Neuron (in vitro differentiated cells): ENCODE measurements around the gene METTL24.
"Not testable (repeated sequence)": the region's sequence is repeated elsewhere in the genome, so short reads cannot be mapped to it uniquely, and the experiment has no call there.

ENCODE experiments used
- H2AFZ ChIP-seq: one replicate; pipeline ENCODE4 v1.6.1; 2013; ENCODE audit warnings: low read depth, mild to moderate bottlenecking, inconsistent platforms, low read length, moderate library complexity
- H3K27me3 ChIP-seq: one replicate; pipeline ENCODE4 v1.6.1; 2013; ENCODE audit warnings: low read length; ENCODE audit not compliant: insufficient read depth
- H3K36me3 ChIP-seq: one replicate; pipeline ENCODE4 v1.6.1; 2013; ENCODE audit warnings: low read length; ENCODE audit not compliant: insufficient read depth
- H3K4me1 ChIP-seq: one replicate; pipeline ENCODE4 v1.6.1; 2013; ENCODE audit warnings: low read length; ENCODE audit not compliant: insufficient read depth
- H3K4me3 ChIP-seq: 2 replicates; pipeline ENCODE4 v1.5.1; 2013; ENCODE audit warnings: mild to moderate bottlenecking, low read length, moderate library complexity
- H3K9me3 ChIP-seq: one replicate; pipeline ENCODE4 v1.6.1; 2013; ENCODE audit warnings: low read length

Gene METTL24

DNA sequence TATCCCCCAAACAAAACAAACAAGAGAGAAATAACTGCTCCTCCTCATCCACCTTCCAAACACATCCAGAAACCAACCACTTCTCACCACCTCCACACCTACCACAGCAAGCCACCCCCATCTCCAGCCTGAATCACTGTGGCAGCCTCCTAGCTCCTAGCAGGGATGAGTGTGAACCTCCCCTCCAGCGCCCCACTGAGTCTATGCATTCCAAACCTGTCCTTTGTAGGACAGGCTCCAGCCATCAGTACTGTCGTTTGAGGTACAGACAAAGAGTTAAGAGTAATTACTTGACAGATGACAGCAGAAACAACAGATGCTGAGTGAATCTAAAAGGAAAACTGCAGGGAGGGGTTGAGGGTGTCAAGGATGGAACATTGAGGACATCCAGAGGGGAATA is 2.4 kb downstream of the METTL24 start:
- Histone ChIP-seq H2AFZ (no peak overlapping the region), H3K4me1 (peaks cover 49% of the 10 kb centered on the region), H3K27me3 (no peaks in the 10 kb centered on the region)

GRCh38 chr6:110355022-110355421 is 3.1 kb downstream of the METTL24 start:
- Histone ChIP-seq H3K27me3 (no peaks in the 10 kb centered on the region), H2AFZ (no peak overlapping the region), H3K36me3 (no peaks in the 10 kb centered on the region), H3K4me3 (no peak overlapping the region), H3K9me3 (no peaks in the 10 kb centered on the region), H3K4me1 (peaks cover 43% of the 10 kb centered on the region)

More for the DNA sequence above, 2.4 kb downstream of the METTL24 start:
- H3K9me3 ChIP-seq: no peaks in the 10 kb centered on the region
- no peaks in the 10 kb centered on the region for H3K36me3 ChIP-seq
- H3K4me3 ChIP-seq: no peak overlapping the region

- Histone ChIP-seq H3K4me1 (peaks cover 43% of the 10 kb centered on the region), H3K4me3 (no peak overlapping the region), H2AFZ (no peak overlapping the region), H3K36me3 (no peaks in the 10 kb centered on the region), H3K27me3 (no peaks in the 10 kb centered on the region), H3K9me3 (no peaks in the 10 kb centered on the region)
Measured at GRCh38 chr6:110354153-110354552, 4.0 kb downstream of the METTL24 start.

DNA sequence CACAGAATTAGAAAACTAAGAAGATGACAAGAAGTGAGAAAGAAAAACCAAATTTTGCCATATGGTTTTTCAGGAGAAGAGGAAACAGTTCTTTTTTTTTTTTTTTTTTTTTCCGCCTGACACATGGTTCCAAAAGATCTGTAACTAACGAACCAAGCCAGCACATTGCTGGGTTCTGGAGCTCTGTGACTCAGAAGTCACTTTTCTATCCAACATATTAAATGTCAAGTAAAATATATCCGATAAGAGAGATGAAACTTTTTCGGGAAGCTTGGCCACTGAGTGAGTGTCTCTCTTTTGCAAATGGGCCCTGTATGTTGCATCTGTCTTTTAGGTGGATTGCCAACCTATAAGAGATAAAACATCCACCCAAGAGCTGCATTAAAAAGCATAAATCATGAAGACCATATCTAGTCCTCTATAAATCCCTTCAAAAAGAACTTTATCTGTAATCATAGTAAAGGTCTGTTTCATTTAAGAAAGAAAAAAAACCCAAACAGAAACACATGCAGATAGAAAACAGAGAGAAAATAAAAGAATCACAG is 4.6 kb downstream of the METTL24 start:
- Histone ChIP-seq H3K9me3 (no peaks in the 10 kb centered on the region), H3K27me3 (no peaks in the 10 kb centered on the region), H3K4me3 (no peak overlapping the region), H3K4me1 (peaks cover 43% of the 10 kb centered on the region), H2AFZ (peak overlapping the region; percentile 37), H3K36me3 (no peaks in the 10 kb centered on the region)

DNA sequence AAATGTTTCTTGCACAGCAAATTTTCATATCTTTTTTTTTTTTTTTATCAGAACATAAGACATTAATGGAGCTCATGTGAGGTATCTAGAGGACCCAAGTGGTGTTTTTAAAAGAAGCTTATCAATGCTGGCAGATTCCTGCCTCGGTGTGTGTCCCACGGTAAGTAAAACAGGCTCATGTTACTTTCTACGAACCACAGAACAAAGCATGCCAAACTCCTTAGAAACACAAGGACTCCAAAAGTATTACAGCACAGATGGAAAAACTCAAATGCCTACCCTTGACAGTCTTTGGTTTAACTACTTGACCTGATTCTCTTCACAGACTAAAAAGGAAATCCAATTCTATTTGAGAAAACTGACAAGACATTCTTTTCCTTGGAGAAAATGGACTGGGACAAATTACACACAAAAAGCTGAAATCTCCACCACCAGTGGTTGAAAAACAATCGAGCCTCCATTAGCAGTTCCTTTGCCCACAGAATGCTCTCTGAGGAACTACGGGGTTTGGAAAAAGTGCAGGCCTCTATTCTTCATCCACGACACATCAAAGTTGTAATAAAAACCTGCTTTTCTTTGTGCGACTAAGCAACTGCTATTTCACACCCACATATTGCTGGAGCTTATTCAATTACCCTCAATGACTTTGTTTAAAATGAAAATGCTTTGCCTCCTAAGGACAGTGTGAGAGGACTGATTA is 5.4 kb downstream of the METTL24 start:
- peak overlapping the region; percentile 37 for H2AFZ ChIP-seq
- no peaks in the 10 kb centered on the region for H3K9me3 ChIP-seq
- no peaks in the 10 kb centered on the region for H3K27me3 ChIP-seq
- peaks cover 43% of the 10 kb centered on the region for H3K4me1 ChIP-seq
- H3K4me3 ChIP-seq: no peak overlapping the region
- H3K36me3 ChIP-seq: no peaks in the 10 kb centered on the region

DNA sequence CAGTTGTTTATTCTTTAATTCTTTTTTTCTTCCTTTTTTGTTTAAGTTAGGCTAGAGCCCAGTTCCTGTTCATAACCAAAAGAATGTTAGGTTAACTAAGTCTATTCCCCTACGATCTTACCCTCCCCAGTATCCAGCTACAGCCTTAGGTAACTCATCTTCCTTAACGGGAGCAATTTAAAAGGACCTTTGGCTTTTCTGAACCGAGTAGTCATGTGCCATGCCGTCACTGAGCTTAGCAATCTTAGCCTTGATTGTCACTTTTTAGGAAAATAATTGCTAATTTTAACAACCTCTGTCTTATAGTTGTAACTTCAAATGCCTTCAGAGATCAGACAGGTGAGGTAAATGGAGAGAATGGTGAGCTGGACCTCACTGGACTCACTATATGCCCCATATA is 6.2 kb downstream of the METTL24 start:
- Histone ChIP-seq H3K36me3 (no peaks in the 10 kb centered on the region), H3K27me3 (no peaks in the 10 kb centered on the region), H3K4me3 (no peak overlapping the region), H3K9me3 (no peaks in the 10 kb centered on the region), H2AFZ (no peak overlapping the region), H3K4me1 (peaks cover 43% of the 10 kb centered on the region)

DNA sequence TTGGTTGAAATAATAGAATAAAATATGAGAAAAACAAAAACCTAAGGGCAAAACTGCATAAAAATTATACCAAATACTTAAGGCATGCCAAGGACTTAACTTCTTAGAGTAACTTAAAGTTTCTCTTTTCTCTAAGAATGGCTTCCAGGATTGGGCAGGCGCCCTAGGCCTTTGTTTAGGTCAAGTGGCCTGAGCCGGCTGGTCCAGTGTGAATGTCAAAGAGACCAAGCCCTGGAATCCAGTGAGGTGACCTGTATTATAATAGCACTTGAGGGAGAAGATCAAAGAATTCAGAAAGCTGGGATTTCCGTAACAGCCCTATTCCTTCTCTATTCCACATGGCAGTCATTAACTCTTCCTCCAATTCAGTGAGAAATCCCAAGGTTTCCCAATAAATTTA is 6.6 kb downstream of the METTL24 start:
- no peaks in the 10 kb centered on the region for H3K9me3 ChIP-seq
- H3K27me3 ChIP-seq: no peaks in the 10 kb centered on the region
- no peak overlapping the region for H2AFZ ChIP-seq
- no peak overlapping the region for H3K4me3 ChIP-seq
- H3K4me1 ChIP-seq: peaks cover 43% of the 10 kb centered on the region
- H3K36me3 ChIP-seq: no peaks in the 10 kb centered on the region

DNA sequence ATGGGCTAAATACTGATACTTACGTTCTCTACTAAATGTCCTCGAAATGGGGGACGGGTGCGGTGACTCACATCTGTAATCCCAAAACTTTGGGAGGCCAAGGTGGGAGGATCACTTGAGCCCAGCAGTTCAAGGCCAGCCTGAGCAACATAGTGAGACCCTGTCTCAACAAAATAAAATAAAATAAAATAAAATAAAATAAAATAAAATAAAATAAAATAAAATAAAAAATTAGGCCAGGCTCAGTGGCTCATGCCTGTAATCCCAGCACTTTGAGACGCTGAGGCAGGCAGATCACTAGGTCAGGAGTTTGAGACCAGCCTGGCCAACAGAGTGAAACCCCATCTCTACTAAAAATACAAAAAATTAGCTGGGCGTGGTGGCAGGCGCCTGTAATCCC is 7.6 kb downstream of the METTL24 start:
- H3K4me1 ChIP-seq: peaks cover 41% of the 10 kb centered on the region
- H2AFZ ChIP-seq, H3K36me3 ChIP-seq, H3K27me3 ChIP-seq, H3K9me3 ChIP-seq, H3K4me3 ChIP-seq: not testable (repeated sequence)

- Histone ChIP-seq H3K4me3 (no peak overlapping the region), H2AFZ (no peak overlapping the region), H3K36me3 (no peaks in the 10 kb centered on the region), H3K9me3 (no peaks in the 10 kb centered on the region), H3K4me1 (peaks cover 27% of the 10 kb centered on the region), H3K27me3 (no peaks in the 10 kb centered on the region)
Measured at GRCh38 chr6:110348961-110349690, 9.0 kb downstream of the METTL24 start.

- H3K36me3 ChIP-seq: no peaks in the 10 kb centered on the region
- H3K27me3 ChIP-seq: no peaks in the 10 kb centered on the region
- H3K4me3 ChIP-seq: no peak overlapping the region
- no peak overlapping the region for H2AFZ ChIP-seq
- H3K4me1 ChIP-seq: peaks cover 7% of the 10 kb centered on the region
- no peaks in the 10 kb centered on the region for H3K9me3 ChIP-seq
Measured at GRCh38 chr6:110345025-110345424, 13.1 kb downstream of the METTL24 start.

- H3K4me3 ChIP-seq: no peak overlapping the region
- no peaks in the 10 kb centered on the region for H3K9me3 ChIP-seq
- no peaks in the 10 kb centered on the region for H3K27me3 ChIP-seq
- H3K4me1 ChIP-seq: peaks cover 7% of the 10 kb centered on the region
- no peaks in the 10 kb centered on the region for H3K36me3 ChIP-seq
- no peak overlapping the region for H2AFZ ChIP-seq
Measured at GRCh38 chr6:110342759-110343158, 15.4 kb downstream of the METTL24 start.

DNA sequence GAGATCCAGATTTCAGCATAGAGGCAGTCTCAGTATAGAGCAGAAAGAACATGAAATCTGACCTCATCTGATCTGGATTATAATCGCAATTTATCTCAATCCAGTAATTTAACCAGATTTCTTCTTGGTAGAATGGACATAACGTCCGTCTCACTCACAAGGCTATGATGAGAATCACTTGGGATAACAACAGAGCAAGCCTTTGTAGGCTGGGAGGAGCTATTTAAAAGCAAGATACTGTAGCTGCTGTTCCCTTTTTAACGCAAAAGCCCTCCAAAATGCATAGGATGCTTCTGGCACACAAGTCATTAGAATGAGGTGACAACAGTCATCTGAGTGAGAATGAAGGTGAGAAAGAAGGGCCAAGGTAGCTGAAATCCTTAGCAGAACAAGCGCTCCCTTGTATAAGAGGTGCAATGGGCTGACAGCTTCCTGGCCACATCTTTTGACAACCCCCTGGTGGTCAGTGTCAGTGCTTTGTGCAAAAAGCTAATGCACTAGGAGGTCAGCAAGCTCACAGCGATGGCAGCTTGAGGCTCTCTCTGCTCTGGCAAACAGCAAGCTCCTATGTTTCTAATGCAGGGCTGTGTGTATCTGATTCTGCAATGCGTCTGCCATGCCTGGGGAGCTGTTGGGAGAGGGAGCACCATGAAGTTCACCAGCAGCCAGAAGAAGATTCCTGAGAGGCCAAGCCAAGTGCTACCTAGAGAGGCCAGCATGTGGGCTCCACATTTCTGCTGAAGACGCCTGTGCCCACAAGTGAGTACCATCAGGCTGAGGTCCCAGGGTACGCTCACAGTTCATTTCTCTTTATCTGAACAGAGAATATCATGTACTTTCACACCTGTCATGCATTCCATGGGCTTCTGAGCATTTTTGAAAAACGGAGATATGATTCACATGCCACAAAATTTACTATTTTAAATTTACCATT is 16.2 kb downstream of the METTL24 start:
- H3K36me3 ChIP-seq: no peaks in the 10 kb centered on the region
- H2AFZ ChIP-seq: no peak overlapping the region
- no peak overlapping the region for H3K4me3 ChIP-seq
- peaks cover 7% of the 10 kb centered on the region for H3K4me1 ChIP-seq
- H3K9me3 ChIP-seq: no peaks in the 10 kb centered on the region
- no peaks in the 10 kb centered on the region for H3K27me3 ChIP-seq

DNA sequence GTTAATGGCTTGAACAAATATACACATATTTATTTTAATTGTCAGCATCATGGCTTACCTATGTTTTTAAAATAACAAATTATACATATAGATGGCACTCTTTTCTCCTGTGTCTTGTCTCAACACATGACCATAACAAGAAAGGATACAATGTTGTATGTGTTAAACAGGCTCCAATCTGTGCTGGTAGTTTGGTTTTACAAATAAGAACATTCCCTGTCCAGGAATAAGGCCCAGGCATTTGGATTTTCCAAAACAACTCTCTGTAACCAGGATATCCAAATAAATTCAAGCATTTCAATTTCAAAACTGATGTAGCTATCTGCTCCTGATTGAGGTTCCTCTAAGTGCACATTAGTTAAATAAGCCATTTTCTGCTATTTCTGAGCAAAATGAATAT is 17.1 kb downstream of the METTL24 start:
- Histone ChIP-seq H3K4me1 (peaks cover 7% of the 10 kb centered on the region), H3K4me3 (no peak overlapping the region), H3K27me3 (no peaks in the 10 kb centered on the region), H3K9me3 (no peaks in the 10 kb centered on the region), H2AFZ (no peak overlapping the region), H3K36me3 (no peaks in the 10 kb centered on the region)
